Breast epithelium (tissue), 3 donors: ENCODE results near the gene SHISAL2B.

ENCODE experiments used
- POLR2AphosphoS5 ChIP-seq, 3 donors: sonication (generic); formaldehyde crosslinking; IDR thresholded peaks; one replicate each; pipeline ENCODE4 v1.6.1; 2017; ENCODE audit warnings: antibody characterized with exemption in 3 of 3
- TF ChIP-seq, protein P1 (sequence below), 3 donors: fragments of 450-650 bp; IDR thresholded peaks; one replicate each; pipeline ENCODE4 v1.5.1; 2016 to 2017; ENCODE audit warnings: antibody characterized with exemption in 3 of 3, mild to moderate bottlenecking in 3 of 3, moderate library complexity in 3 of 3

DNA sequence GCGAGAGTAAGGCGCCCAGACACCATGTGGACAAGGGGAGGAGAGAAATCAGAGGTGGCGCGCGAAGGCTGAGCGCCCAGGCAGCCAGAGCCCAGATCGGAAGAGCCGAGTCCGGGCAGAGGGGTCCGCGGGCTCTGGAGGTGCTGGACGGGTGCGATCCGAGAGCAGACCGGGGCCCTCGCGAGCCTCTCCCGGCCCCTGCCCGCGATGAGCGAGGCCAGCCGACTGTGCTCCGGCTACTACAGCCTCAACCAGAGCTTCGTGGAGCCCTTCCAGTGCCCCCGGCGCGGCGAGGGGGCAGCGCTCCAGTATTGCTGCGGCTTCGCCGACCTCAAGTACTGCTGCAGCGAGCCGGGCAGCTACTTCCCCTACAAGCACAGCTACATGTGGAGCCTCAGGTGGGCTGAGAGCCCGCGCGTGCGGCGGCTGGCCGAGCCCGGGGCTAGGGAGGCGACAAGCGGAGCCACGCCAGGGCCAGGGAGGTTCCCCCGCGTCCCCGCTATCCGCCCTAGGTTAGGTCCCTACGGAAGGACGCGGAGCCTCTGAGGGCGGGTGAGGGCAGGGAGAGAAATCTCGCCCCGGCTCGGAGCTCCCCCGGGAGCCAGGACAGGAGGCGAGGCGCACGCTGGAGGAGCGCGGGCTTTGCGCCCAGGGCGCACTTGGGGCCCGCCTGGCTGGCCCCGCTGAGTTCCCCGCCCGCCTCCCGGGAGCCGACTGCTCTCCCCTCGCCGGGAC is at the start of gene SHISAL2B:
- TF ChIP-seq POLR2AphosphoS5 (IDR thresholded peaks at IDR 0.05), result no peak
- TF ChIP-seq, protein P1, sequence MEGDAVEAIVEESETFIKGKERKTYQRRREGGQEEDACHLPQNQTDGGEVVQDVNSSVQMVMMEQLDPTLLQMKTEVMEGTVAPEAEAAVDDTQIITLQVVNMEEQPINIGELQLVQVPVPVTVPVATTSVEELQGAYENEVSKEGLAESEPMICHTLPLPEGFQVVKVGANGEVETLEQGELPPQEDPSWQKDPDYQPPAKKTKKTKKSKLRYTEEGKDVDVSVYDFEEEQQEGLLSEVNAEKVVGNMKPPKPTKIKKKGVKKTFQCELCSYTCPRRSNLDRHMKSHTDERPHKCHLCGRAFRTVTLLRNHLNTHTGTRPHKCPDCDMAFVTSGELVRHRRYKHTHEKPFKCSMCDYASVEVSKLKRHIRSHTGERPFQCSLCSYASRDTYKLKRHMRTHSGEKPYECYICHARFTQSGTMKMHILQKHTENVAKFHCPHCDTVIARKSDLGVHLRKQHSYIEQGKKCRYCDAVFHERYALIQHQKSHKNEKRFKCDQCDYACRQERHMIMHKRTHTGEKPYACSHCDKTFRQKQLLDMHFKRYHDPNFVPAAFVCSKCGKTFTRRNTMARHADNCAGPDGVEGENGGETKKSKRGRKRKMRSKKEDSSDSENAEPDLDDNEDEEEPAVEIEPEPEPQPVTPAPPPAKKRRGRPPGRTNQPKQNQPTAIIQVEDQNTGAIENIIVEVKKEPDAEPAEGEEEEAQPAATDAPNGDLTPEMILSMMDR (IDR thresholded peaks at IDR 0.05), result no peak
